DMS153 (cell line): Measurements from ENCODE around the gene PPM1H.
"Not testable (repeated sequence)": the region's sequence is repeated elsewhere in the genome, so short reads cannot be mapped to it uniquely, and the experiment has no call there.

Experiments
- DNase-seq: peaks from one replicate; lab custom pipeline; 2025; lab: John Stamatoyannopoulos, UW

Gene PPM1H

GRCh38 chr12:62834971-62835547 lies 99.9 kb downstream of the PPM1H start:
- no peak for DNase-seq

GRCh38 chr12:62834406-62834805 lies 100.5 kb downstream of the PPM1H start:
- no peak for DNase-seq

- no peak for DNase-seq
Measured at GRCh38 chr12:62833634-62834033, 101.3 kb downstream of the PPM1H start.

GRCh38 chr12:62832558-62832957 lies 102.4 kb downstream of the PPM1H start:
- no peak for DNase-seq

GRCh38 chr12:62832027-62832426 lies 102.9 kb downstream of the PPM1H start:
- no peak for DNase-seq

GRCh38 chr12:62827855-62828254 lies 107.1 kb downstream of the PPM1H start:
- DNase-seq: no peak

- no peak for DNase-seq
Measured at GRCh38 chr12:62827042-62827441, 107.9 kb downstream of the PPM1H start.

- no peak for DNase-seq
Measured at GRCh38 chr12:62817556-62818271, 117.2 kb downstream of the PPM1H start.

GRCh38 chr12:62814243-62814642 lies 120.7 kb downstream of the PPM1H start:
- no peak for DNase-seq

GRCh38 chr12:62813031-62813829 lies 121.7 kb downstream of the PPM1H start:
- DNase-seq: no peak

- not testable (repeated sequence) for DNase-seq
Measured at GRCh38 chr12:62811481-62811880, 123.5 kb downstream of the PPM1H start.

- DNase-seq: no peak
Measured at GRCh38 chr12:62808166-62808879, 126.6 kb downstream of the PPM1H start.

- DNase-seq: no peak
Measured at GRCh38 chr12:62806893-62807292, 128.1 kb downstream of the PPM1H start.

- no peak for DNase-seq
Measured at GRCh38 chr12:62806244-62806836, 128.6 kb downstream of the PPM1H start.

- no peak for DNase-seq
Measured at GRCh38 chr12:62805517-62805916, 129.4 kb downstream of the PPM1H start.

- no peak for DNase-seq
Measured at GRCh38 chr12:62803756-62804155, 131.2 kb downstream of the PPM1H start.

- DNase-seq: peak; percentile 31
Measured at GRCh38 chr12:62802984-62803383, 132.0 kb downstream of the PPM1H start.

- no peak for DNase-seq
Measured at GRCh38 chr12:62802321-62802720, 132.6 kb downstream of the PPM1H start.

- DNase-seq: no peak
Measured at GRCh38 chr12:62801796-62802195, 133.2 kb downstream of the PPM1H start.

GRCh38 chr12:62800707-62801400 lies 134.1 kb downstream of the PPM1H start:
- no peak for DNase-seq

- no peak for DNase-seq
Measured at GRCh38 chr12:62799766-62800406, 135.1 kb downstream of the PPM1H start.
